MM.1S (cell line): ENCODE measurements around the gene GALNTL6.

Experiments
- DNase-seq: peaks from one replicate; pipeline ENCODE4 v3.0.0-alpha.2; 2015
- H2AFZ ChIP-seq: fragments of 300-600 bp; sonication (generic); 2 replicates; pipeline ENCODE4 v1.6.0; 2016; ENCODE audit warnings: antibody characterized with exemption, low read length
- H3F3A ChIP-seq: fragments of 300-600 bp; sonication (generic); 2 replicates; pipeline ENCODE4 v1.6.1; 2016; ENCODE audit warnings: mild to moderate bottlenecking, antibody characterized with exemption, low read length, moderate library complexity, mixed read lengths; ENCODE audit not compliant: insufficient read depth
- H3K27ac ChIP-seq: fragments of 300-600 bp; sonication (generic); 2 replicates; pipeline ENCODE4 v1.5.1; 2016; ENCODE audit warnings: mild to moderate bottlenecking, low read length
- H3K27me3 ChIP-seq: fragments of 300-600 bp; sonication (generic); replicated peaks from 2 replicates; pipeline ENCODE4 v1.6.0; 2016; ENCODE audit warnings: low read length; ENCODE audit not compliant: insufficient read depth
- H3K36me3 ChIP-seq: fragments of 300-600 bp; sonication (generic); replicated peaks from 2 replicates; pipeline ENCODE4 v1.6.1; 2016; ENCODE audit warnings: mild to moderate bottlenecking, low read length, mixed read lengths; ENCODE audit not compliant: insufficient read depth
- H3K4me1 ChIP-seq: fragments of 300-600 bp; sonication (generic); 2 replicates; pipeline ENCODE4 v1.6.1; 2016; ENCODE audit warnings: low read length, mixed read lengths
- H3K4me2 ChIP-seq: fragments of 300-600 bp; sonication (generic); 2 replicates; pipeline ENCODE4 v1.6.0; 2016; ENCODE audit warnings: low read depth, low read length
- H3K4me3 ChIP-seq: fragments of 300-600 bp; sonication (generic); 2 replicates; pipeline ENCODE4 v1.5.1; 2016; ENCODE audit warnings: low read length, mixed read lengths
- H3K79me2 ChIP-seq: fragments of 300-600 bp; sonication (generic); 2 replicates; pipeline ENCODE4 v1.6.1; 2016; ENCODE audit warnings: mixed run types, low read length, mixed read lengths
- H3K9ac ChIP-seq: fragments of 300-600 bp; sonication (generic); 2 replicates; pipeline ENCODE4 v1.6.1; 2016; ENCODE audit warnings: low read length, mixed read lengths
- H3K9me2 ChIP-seq: fragments of 300-600 bp; sonication (generic); replicated peaks from 2 replicates; pipeline ENCODE4 v1.6.1; 2016; ENCODE audit warnings: mild to moderate bottlenecking, low read length, mixed read lengths; ENCODE audit not compliant: insufficient read depth
- H3K9me3 ChIP-seq: fragments of 300-600 bp; sonication (generic); replicated peaks from 2 replicates; pipeline ENCODE4 v1.6.1; 2016; ENCODE audit warnings: mild to moderate bottlenecking, low read length, mixed read lengths; ENCODE audit not compliant: insufficient read depth
- H4K20me1 ChIP-seq: fragments of 300-600 bp; sonication (generic); 2 replicates; pipeline ENCODE4 v1.6.1; 2016; ENCODE audit warnings: mild to moderate bottlenecking, low read length, moderate library complexity, mixed read lengths; ENCODE audit not compliant: insufficient read depth
- CTCF ChIP-seq: fragments of 300-600 bp; sonication (generic); IDR thresholded peaks from 2 replicates; pipeline ENCODE4 v1.5.1; 2016; ENCODE audit warnings: antibody characterized with exemption, low read length, mixed read lengths
- EZH2 ChIP-seq: fragments of 300-600 bp; sonication (generic); optimal IDR thresholded peaks from 2 replicates; pipeline ENCODE3; 2017; ENCODE audit warnings: low read depth, mild to moderate bottlenecking, antibody characterized with exemption, low read length, mixed read lengths
- EZH2phosphoT487 ChIP-seq: fragments of 300-600 bp; sonication (generic); IDR thresholded peaks from 2 replicates; pipeline ENCODE4 v1.6.1; 2018; ENCODE audit warnings: antibody characterized with exemption, low read length

Gene GALNTL6

GRCh38 chr4:171929907-171930306 is 116.7 kb downstream of the GALNTL6 start:
- Histone ChIP-seq H4K20me1 (no peaks in the 10 kb centered on the region), H3F3A (no peaks in the 10 kb centered on the region), H3K27ac (no peak overlapping the region), H3K4me3 (no peak overlapping the region), H3K4me2 (no peak overlapping the region), H3K27me3 (no peaks in the 10 kb centered on the region), H3K9ac (no peak overlapping the region), H3K79me2 (no peaks in the 10 kb centered on the region), H3K36me3 (no peaks in the 10 kb centered on the region), H3K4me1 (no peaks in the 10 kb centered on the region), H3K9me2 (no peaks in the 10 kb centered on the region), H2AFZ (no peak overlapping the region), H3K9me3 (no peaks in the 10 kb centered on the region)
- TF ChIP-seq CTCF (no peak), EZH2 (no peak), EZH2phosphoT487 (no peak)
- no peak for DNase-seq

GRCh38 chr4:171932238-171932637 is 119.0 kb downstream of the GALNTL6 start:
- DNase-seq: no peak
- TF ChIP-seq CTCF (no peak), EZH2phosphoT487 (no peak), EZH2 (no peak)

GRCh38 chr4:171940656-171941055 is 127.5 kb downstream of the GALNTL6 start:
- Histone ChIP-seq H3K9ac (no peak overlapping the region), H4K20me1 (no peaks in the 10 kb centered on the region), H3K27me3 (no peaks in the 10 kb centered on the region), H3K36me3 (no peaks in the 10 kb centered on the region), H2AFZ (no peak overlapping the region), H3K9me2 (no peaks in the 10 kb centered on the region), H3K4me1 (no peaks in the 10 kb centered on the region), H3F3A (no peaks in the 10 kb centered on the region), H3K4me3 (no peak overlapping the region), H3K79me2 (no peaks in the 10 kb centered on the region), H3K27ac (no peak overlapping the region), H3K4me2 (no peak overlapping the region), H3K9me3 (no peaks in the 10 kb centered on the region)
- DNase-seq: no peak
- TF ChIP-seq EZH2phosphoT487: no peak
- no peak for TF ChIP-seq CTCF
- no peak for TF ChIP-seq EZH2

More at GRCh38 chr4:171932238-171932637, 119.0 kb downstream of the GALNTL6 start:
- Histone ChIP-seq H3F3A (no peaks in the 10 kb centered on the region), H3K9me3 (no peaks in the 10 kb centered on the region), H3K4me1 (no peaks in the 10 kb centered on the region), H3K9me2 (no peaks in the 10 kb centered on the region), H3K79me2 (no peaks in the 10 kb centered on the region), H3K27ac (no peak overlapping the region), H2AFZ (no peak overlapping the region), H3K9ac (no peak overlapping the region), H3K27me3 (no peaks in the 10 kb centered on the region), H3K4me3 (no peak overlapping the region), H3K4me2 (no peak overlapping the region), H3K36me3 (no peaks in the 10 kb centered on the region), H4K20me1 (no peaks in the 10 kb centered on the region)
